Endothelial cell of umbilical vein (primary cell): ENCODE results near the gene MAPK6.

ENCODE experiments used
- EZH2 ChIP-seq: IDR thresholded peaks from 2 replicates; pipeline ENCODE4 v1.6.1; 2012; ENCODE audit warnings: borderline replicate concordance, low read depth, mild to moderate bottlenecking, moderate library complexity, low read length, inconsistent platforms; ENCODE audit not compliant: severe bottlenecking
- JUN ChIP-seq: IDR thresholded peaks from 2 replicates; pipeline ENCODE4 v1.6.1; 2011; ENCODE audit warnings: borderline replicate concordance, low read depth; ENCODE audit not compliant: insufficient read length, insufficient read depth
- POLR2A ChIP-seq: IDR thresholded peaks from 2 replicates; pipeline ENCODE4 v1.6.1; 2012; ENCODE audit warnings: low read depth, mild to moderate bottlenecking, control low read depth, low read length
- POLR2AphosphoS5 ChIP-seq: IDR thresholded peaks from 2 replicates; pipeline ENCODE4 v1.6.1; 2012; ENCODE audit warnings: low read depth, mild to moderate bottlenecking, control low read depth, low read length, moderate library complexity; ENCODE audit not compliant: insufficient read depth
- TF ChIP-seq, protein P1 (sequence below), 2 donors: IDR thresholded peaks; 1 replicate in 1 of 2; 2 replicates in 1 of 2; pipeline ENCODE4 v1.5.1; 2011; ENCODE audit warnings: low read length in 2 of 2, mild to moderate bottlenecking in 2 of 2, moderate library complexity in 2 of 2, control low read depth in 1 of 2, inconsistent platforms in 1 of 2, low read depth in 1 of 2; ENCODE audit not compliant: insufficient read depth in 1 of 2; ENCODE audit errors: extremely low read depth in 1 of 2
- TF ChIP-seq, protein P2 (sequence below): IDR thresholded peaks from 2 replicates; pipeline ENCODE4 v1.6.1; 2011; ENCODE audit not compliant: insufficient read depth, insufficient read length

DNA sequence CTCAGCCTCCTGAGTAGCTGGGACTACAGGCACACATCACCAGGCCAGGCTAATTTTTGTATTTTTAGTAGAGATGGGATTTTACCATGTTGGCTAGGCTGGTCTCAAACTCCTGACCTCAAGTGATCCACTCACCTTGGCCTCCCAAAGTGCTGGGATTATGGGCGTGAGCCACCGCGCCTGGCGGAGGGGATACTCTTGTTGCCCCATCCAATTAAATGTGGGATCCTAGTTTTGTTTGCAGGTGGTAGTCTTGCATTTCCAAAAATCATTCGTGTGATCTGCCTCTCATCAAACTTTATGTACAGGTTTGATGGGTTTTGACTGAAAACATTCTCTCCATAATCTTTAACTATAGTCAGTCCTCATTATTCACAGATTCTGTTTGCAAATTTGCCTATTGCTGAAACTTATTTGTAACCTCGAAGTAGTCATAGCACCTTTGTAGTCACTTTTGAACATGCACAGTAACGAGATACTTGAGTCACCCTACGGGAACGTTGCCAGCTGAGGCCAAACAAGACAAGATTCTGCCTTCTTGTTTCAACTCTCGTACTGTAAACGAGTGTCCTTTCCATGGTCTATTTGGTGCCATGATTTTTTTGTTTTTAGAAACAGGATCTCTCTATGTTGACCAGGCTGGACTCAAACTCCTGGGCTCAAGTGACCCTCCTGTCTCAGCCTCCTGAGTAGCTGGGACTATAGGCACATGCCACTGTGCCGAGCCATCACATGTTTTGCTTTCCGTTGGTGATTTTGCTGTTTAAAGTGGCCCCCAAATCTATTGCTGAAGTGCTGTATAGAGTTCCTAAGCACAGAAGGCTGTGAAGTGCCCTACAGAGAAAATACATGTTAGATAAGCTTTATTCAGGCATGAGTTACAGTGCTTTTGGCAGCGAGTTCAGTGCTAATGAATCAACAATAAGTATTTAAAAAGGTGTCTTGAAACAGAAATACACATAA lies 8.1 kb upstream of the MAPK6 start:
- no peak for TF ChIP-seq POLR2A
- no peak for TF ChIP-seq POLR2AphosphoS5
- TF ChIP-seq, protein P1, sequence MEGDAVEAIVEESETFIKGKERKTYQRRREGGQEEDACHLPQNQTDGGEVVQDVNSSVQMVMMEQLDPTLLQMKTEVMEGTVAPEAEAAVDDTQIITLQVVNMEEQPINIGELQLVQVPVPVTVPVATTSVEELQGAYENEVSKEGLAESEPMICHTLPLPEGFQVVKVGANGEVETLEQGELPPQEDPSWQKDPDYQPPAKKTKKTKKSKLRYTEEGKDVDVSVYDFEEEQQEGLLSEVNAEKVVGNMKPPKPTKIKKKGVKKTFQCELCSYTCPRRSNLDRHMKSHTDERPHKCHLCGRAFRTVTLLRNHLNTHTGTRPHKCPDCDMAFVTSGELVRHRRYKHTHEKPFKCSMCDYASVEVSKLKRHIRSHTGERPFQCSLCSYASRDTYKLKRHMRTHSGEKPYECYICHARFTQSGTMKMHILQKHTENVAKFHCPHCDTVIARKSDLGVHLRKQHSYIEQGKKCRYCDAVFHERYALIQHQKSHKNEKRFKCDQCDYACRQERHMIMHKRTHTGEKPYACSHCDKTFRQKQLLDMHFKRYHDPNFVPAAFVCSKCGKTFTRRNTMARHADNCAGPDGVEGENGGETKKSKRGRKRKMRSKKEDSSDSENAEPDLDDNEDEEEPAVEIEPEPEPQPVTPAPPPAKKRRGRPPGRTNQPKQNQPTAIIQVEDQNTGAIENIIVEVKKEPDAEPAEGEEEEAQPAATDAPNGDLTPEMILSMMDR (IDR thresholded peaks at IDR 0.05; ENCODE audit: extremely low read depth in 1 of 2, insufficient read depth in 1 of 2, low read depth in 1 of 2, low read length in 2 of 2) = no peak
- no peak for TF ChIP-seq EZH2
- TF ChIP-seq JUN = no peak
- TF ChIP-seq, protein P2, sequence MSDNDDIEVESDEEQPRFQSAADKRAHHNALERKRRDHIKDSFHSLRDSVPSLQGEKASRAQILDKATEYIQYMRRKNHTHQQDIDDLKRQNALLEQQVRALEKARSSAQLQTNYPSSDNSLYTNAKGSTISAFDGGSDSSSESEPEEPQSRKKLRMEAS = no peak
